ENCODE measurements around the gene SNED1.

DNA sequence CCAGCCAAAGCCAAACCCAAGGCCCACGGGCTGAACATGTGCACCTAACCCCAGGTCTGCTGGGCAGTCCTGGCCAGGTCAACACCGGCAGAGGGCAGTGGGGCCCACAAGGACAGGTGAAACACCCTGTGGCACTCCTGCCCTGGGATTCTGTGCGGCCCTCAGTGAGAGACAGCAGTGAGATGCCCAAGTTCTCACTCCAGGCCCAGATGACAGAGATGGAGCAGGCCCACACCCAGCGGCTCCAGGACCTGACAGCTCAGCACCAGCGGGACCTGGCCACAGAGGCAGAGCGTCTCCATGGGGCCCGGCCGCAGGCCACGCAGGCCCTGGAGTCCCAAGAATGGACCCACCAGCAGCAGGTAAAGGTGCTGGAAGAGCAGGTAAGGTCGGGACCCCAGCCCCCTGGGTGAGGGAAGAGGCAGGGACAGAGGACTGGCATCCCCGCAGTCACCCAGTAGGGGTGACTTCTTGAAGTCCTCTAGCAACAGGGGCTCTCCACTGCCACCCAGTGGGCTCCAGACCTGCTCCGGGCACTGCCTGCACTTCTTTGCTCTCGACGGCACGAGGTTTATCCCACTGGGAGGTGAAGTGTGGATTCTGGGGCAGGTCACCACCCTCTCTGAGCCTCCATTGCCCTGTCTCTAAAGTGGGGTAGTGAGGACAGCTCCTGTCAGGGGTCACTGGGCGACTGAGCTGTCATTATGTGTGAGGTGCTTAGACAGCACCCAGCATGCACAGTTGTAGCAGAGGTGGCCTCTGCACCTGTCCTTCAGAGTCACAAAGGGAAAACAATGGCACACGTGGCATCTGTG lies 8.8 kb upstream of the SNED1 start:
- TF ChIP-seq FOXP2 (optimal IDR thresholded peaks at IDR 0.05; ENCODE audit: borderline replicate concordance, extremely low read depth, extremely low read length, insufficient read depth) (no peak), SIN3A (IDR thresholded peaks at IDR 0.05; ENCODE audit: borderline replicate concordance, insufficient read depth, low read length) (no peak), POLR2AphosphoS5 (IDR thresholded peaks at IDR 0.05; ENCODE audit: low read depth, low read length) (no peak), TAF1 (IDR thresholded peaks at IDR 0.05; ENCODE audit: borderline replicate concordance, insufficient read depth, low read length) (no peak)
- TF ChIP-seq, protein P1, sequence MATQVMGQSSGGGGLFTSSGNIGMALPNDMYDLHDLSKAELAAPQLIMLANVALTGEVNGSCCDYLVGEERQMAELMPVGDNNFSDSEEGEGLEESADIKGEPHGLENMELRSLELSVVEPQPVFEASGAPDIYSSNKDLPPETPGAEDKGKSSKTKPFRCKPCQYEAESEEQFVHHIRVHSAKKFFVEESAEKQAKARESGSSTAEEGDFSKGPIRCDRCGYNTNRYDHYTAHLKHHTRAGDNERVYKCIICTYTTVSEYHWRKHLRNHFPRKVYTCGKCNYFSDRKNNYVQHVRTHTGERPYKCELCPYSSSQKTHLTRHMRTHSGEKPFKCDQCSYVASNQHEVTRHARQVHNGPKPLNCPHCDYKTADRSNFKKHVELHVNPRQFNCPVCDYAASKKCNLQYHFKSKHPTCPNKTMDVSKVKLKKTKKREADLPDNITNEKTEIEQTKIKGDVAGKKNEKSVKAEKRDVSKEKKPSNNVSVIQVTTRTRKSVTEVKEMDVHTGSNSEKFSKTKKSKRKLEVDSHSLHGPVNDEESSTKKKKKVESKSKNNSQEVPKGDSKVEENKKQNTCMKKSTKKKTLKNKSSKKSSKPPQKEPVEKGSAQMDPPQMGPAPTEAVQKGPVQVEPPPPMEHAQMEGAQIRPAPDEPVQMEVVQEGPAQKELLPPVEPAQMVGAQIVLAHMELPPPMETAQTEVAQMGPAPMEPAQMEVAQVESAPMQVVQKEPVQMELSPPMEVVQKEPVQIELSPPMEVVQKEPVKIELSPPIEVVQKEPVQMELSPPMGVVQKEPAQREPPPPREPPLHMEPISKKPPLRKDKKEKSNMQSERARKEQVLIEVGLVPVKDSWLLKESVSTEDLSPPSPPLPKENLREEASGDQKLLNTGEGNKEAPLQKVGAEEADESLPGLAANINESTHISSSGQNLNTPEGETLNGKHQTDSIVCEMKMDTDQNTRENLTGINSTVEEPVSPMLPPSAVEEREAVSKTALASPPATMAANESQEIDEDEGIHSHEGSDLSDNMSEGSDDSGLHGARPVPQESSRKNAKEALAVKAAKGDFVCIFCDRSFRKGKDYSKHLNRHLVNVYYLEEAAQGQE (IDR thresholded peaks at IDR 0.05; ENCODE audit: insufficient read depth in 1 of 2, low read depth in 2 of 2, low read length in 2 of 2), result no peak
